SK-N-MC (cell line): ENCODE data around the gene TRMT10B.

Source experiments
- DNase-seq: peaks from one replicate; pipeline ENCODE4 v3.0.0-alpha.2; 2011; ENCODE audit warnings: low read depth, low spot score
- H3K27ac ChIP-seq: fragments of 200-600 bp; sonication (generic); 2 replicates; pipeline ENCODE4 v1.5.1; 2016; ENCODE audit warnings: mixed run types
- H3K36me3 ChIP-seq: fragments of 200-600 bp; sonication (generic); 2 replicates; pipeline ENCODE4 v1.6.1; 2017; ENCODE audit warnings: antibody characterized with exemption, low read length, mixed read lengths; ENCODE audit not compliant: insufficient read depth
- H3K4me3 ChIP-seq: fragments of 200-600 bp; sonication (generic); 2 replicates; pipeline ENCODE4 v1.5.1; 2016
- H3K9ac ChIP-seq: fragments of 200-600 bp; sonication (generic); 2 replicates; pipeline ENCODE4 v1.8.0; 2017; ENCODE audit warnings: mixed run types, mixed read lengths; ENCODE audit not compliant: insufficient read length
- H3K9me3 ChIP-seq: fragments of 200-600 bp; sonication (generic); 2 replicates; pipeline ENCODE4 v1.6.1; 2017; ENCODE audit warnings: low read depth, mild to moderate bottlenecking, antibody characterized with exemption, low read length, moderate library complexity, mixed read lengths
- EZH2 ChIP-seq: fragments of 200-600 bp; sonication (generic); IDR thresholded peaks from one replicate; pipeline ENCODE4 v1.6.1; 2017; ENCODE audit warnings: antibody characterized with exemption
- FOXP2 ChIP-seq: optimal IDR thresholded peaks from 2 replicates; pipeline ENCODE3; 2011; ENCODE audit warnings: mild to moderate bottlenecking, moderate library complexity; ENCODE audit not compliant: insufficient read depth; ENCODE audit errors: extremely low read length, control extremely low read depth
- POLR2AphosphoS5 ChIP-seq: IDR thresholded peaks from 2 replicates; pipeline ENCODE4 v1.6.1; 2012; ENCODE audit warnings: mild to moderate bottlenecking, low read depth, low read length, borderline replicate concordance

Gene TRMT10B, protein sequence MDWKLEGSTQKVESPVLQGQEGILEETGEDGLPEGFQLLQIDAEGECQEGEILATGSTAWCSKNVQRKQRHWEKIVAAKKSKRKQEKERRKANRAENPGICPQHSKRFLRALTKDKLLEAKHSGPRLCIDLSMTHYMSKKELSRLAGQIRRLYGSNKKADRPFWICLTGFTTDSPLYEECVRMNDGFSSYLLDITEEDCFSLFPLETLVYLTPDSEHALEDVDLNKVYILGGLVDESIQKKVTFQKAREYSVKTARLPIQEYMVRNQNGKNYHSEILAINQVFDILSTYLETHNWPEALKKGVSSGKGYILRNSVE

DNA sequence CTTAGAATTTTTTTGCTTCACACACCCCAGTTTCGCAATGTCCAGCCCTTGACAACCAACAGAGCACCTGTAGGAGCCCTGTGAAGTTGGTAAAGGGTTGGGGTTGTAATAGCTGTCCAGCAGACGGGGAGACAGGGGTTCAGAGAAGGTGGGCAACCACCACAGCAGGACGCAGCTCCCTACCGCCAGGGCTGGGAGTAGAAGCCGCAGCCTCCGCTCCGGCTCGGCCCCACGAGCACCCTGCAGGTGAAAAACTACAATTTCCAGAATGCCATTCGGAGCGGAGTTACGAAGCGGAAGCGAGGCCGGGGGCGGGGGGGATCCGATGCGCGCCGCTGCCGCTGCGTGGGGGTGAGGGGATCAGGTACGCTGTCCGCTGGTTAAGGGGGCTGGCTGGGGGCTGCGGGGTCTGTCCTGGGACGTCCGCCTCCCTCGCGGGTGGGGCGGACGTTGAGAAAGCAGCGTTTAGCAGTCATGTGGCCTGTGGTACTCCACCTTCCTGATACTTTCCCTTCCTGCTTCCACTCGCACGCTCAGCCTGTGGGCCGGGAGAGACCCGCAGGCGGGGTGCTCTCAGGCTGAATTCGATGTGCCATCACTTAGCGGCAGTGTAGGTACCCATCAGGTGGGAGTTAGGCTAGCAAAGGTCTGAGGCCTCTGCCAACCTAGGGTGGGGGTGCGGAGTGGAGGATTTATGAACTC, at the start of gene TRMT10B:
Gene TRMT10B (plus strand): TSS at position 317 of the 702 bp plus-strand sequence. CDS start 8,127 bp downstream, outside the sequence.
- H3K9ac ChIP-seq: peak within 1 kb of the TSS; percentile 84
- peak; percentile 53; the same call in 1 of the 2 replicates for TF ChIP-seq POLR2AphosphoS5
- TF ChIP-seq EZH2: no peak
- no peak within 1 kb of the TSS for H3K27ac ChIP-seq
- peak within 1 kb of the TSS; percentile 94 for H3K4me3 ChIP-seq
- no peaks in the 10 kb centered on the region for H3K9me3 ChIP-seq
- no peak for DNase-seq
- H3K36me3 ChIP-seq: no peaks in the 10 kb centered on the region

- TF ChIP-seq POLR2AphosphoS5: no peak
- no peak overlapping the region for H3K27ac ChIP-seq
- no peaks in the 10 kb centered on the region for H3K9me3 ChIP-seq
- H3K9ac ChIP-seq: no peak overlapping the region
- DNase-seq: no peak
- no peak overlapping the region for H3K4me3 ChIP-seq
- no peaks in the 10 kb centered on the region for H3K36me3 ChIP-seq
These were observed 47.8 kb upstream of the TRMT10B start for GRCh38 chr9:37705787-37706186.

- H3K36me3 ChIP-seq: no peaks in the 10 kb centered on the region
- H3K9me3 ChIP-seq: no peaks in the 10 kb centered on the region
- H3K27ac ChIP-seq: no peak overlapping the region
- DNase-seq: no peak
- TF ChIP-seq FOXP2: no peak
- H3K9ac ChIP-seq: no peak overlapping the region
- no peak overlapping the region for H3K4me3 ChIP-seq
These were observed 47.3 kb upstream of the TRMT10B start for GRCh38 chr9:37706290-37706689.

GRCh38 chr9:37707748-37708147, 45.9 kb upstream of the TRMT10B start:
- no peak overlapping the region for H3K27ac ChIP-seq
- no peak for TF ChIP-seq EZH2
- no peak for TF ChIP-seq POLR2AphosphoS5
- TF ChIP-seq FOXP2: no peak
- H3K9ac ChIP-seq: no peak overlapping the region
- H3K4me3 ChIP-seq: no peak overlapping the region
- no peaks in the 10 kb centered on the region for H3K36me3 ChIP-seq
- no peaks in the 10 kb centered on the region for H3K9me3 ChIP-seq
- no peak for DNase-seq

- H3K36me3 ChIP-seq: no peaks in the 10 kb centered on the region
- H3K9ac ChIP-seq: no peak overlapping the region
- TF ChIP-seq POLR2AphosphoS5 (no peak), EZH2 (no peak), FOXP2 (no peak)
- no peak overlapping the region for H3K4me3 ChIP-seq
- H3K27ac ChIP-seq: no peak overlapping the region
- H3K9me3 ChIP-seq: no peaks in the 10 kb centered on the region
- DNase-seq: no peak
These were observed 43.6 kb upstream of the TRMT10B start for GRCh38 chr9:37710046-37710445.

GRCh38 chr9:37715260-37715659, 38.3 kb upstream of the TRMT10B start:
- no peak for TF ChIP-seq FOXP2
- no peak for TF ChIP-seq POLR2AphosphoS5
- TF ChIP-seq EZH2: no peak
- no peak overlapping the region for H3K27ac ChIP-seq
- H3K4me3 ChIP-seq: no peak overlapping the region
- H3K9ac ChIP-seq: no peak overlapping the region
- no peaks in the 10 kb centered on the region for H3K36me3 ChIP-seq
- no peak for DNase-seq
- no peaks in the 10 kb centered on the region for H3K9me3 ChIP-seq

GRCh38 chr9:37715991-37716505, 37.6 kb upstream of the TRMT10B start:
- no peak overlapping the region for H3K9ac ChIP-seq
- H3K4me3 ChIP-seq: no peak overlapping the region
- no peaks in the 10 kb centered on the region for H3K9me3 ChIP-seq
- no peak for TF ChIP-seq POLR2AphosphoS5
- DNase-seq: no peak
- no peak overlapping the region for H3K27ac ChIP-seq
- H3K36me3 ChIP-seq: no peaks in the 10 kb centered on the region

DNA sequence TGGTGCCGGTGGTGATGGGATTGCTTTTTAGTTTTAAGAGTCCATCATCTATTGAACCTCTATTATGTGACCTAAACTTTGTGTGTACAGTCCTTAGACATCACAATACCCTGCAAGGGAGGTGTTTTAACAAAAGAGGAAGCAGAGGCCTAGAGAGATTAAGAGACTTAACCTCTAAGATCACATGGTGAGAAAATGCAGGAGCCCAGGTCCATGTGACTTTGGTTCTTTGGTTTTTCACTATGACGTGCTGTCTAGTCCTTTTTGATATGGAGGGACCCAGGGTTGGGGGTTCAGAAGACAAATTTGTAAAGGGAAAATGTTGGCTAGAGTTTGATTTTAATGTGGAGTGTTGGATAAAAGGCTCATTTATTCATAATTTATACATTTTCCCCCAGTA, 34.1 kb upstream of the TRMT10B start:
- Histone ChIP-seq H3K9me3 (no peaks in the 10 kb centered on the region), H3K36me3 (no peaks in the 10 kb centered on the region), H3K27ac (no peak overlapping the region), H3K4me3 (no peak overlapping the region), H3K9ac (no peak overlapping the region)
- no peak for DNase-seq
- TF ChIP-seq POLR2AphosphoS5 (no peak), FOXP2 (no peak), EZH2 (no peak)

- TF ChIP-seq FOXP2: no peak
- TF ChIP-seq POLR2AphosphoS5: no peak
- TF ChIP-seq EZH2: no peak
- Histone ChIP-seq H3K4me3 (no peak overlapping the region), H3K9ac (no peak overlapping the region), H3K9me3 (no peaks in the 10 kb centered on the region), H3K36me3 (no peaks in the 10 kb centered on the region), H3K27ac (no peak overlapping the region)
- DNase-seq: no peak
These were observed 26.6 kb upstream of the TRMT10B start for GRCh38 chr9:37727013-37727412.
